ENCODE measurements around the gene CUL9.
A peak's percentile ranks its signal among the peaks of the same experiment; 100 is the strongest.

CUL9 gene

DNA sequence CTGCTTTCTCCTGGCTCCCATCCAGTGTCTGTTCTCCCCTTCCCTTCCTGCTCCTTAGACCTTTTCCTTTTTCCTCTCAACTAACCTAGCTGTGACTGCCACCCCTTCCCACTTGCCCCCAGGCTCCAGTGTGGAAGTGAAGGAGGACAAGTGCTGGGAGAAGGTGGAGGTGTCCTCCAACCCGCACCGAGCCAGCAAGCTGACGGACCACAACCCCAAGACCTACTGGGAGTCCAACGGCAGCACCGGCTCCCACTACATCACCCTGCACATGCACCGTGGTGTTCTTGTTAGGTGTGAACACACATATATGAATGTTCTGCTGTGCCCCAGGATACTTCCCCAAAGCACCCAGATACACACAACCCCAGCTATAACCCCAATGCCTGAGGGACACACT, 18.5 kb downstream of the CUL9 start:
- DNase-seq (ENCODE audit: low read depth in 2 of 2), result no peak

DNA sequence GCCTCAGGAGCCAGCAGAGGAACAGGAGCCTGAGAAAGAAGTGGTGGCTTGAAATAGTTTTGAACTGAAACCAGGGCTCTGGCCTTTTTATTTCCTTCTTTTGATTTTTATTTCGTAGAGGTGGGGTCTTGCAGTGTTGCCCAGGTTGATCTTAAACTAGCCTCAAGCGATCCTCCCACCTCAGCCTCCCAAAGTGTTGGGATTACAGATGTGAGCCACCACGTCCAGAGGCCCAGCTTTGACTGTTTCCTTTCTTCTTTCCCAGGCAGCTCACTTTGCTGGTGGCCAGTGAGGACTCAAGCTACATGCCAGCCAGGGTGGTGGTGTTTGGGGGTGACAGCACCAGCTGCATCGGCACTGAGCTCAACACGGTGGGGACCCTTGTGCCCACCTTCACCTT, 20.5 kb downstream of the CUL9 start:
- no peak for DNase-seq (ENCODE audit: low read depth in 2 of 2)

DNA sequence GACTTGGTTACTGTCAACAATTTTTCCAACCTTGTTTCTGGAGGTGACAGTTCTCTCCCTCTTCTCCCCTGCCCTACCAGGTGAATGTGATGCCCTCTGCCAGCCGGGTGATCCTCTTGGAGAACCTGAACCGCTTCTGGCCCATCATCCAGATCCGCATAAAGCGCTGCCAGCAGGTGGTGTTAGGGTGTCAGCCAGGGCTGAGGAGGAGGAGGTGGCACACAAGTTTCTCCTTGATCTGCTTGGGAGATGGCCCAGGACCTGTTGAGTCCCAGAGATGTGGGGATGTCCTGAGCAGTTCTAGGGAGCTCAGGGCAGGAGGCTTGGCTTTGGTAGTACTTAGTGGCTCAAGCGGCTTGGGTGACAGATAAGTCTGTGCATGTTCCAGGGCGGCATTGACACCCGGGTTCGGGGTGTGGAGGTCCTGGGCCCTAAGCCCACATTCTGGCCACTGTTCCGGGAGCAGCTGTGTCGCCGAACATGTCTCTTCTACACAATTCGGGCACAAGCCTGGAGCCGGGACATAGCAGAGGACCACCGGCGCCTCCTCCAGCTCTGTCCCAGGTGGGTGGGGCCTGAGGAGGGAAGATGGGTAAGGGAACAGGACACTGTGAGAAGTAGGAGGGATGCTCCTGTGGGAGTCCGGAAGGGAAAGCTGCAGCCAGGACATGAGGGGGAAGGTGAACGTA, 21.2 kb downstream of the CUL9 start:
- DNase-seq (ENCODE audit: low read depth in 2 of 2), result no peak

DNA sequence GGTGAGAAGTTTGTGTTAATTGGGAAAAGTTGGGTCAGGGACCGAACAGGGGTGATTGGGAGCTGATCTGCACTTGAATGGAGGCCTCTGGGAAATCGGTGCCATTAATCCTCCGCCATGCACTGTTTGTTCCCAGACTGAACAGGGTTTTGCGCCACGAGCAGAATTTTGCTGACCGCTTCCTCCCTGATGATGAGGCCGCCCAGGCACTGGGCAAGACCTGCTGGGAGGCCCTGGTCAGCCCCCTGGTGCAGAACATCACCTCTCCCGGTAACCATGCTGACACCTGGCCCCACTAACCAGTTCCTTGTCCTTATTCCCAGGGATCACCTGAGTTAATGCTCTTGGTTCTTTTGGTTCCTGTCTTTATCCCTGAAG, 21.7 kb downstream of the CUL9 start:
- no peak for DNase-seq (ENCODE audit: low read depth in 2 of 2)

DNA sequence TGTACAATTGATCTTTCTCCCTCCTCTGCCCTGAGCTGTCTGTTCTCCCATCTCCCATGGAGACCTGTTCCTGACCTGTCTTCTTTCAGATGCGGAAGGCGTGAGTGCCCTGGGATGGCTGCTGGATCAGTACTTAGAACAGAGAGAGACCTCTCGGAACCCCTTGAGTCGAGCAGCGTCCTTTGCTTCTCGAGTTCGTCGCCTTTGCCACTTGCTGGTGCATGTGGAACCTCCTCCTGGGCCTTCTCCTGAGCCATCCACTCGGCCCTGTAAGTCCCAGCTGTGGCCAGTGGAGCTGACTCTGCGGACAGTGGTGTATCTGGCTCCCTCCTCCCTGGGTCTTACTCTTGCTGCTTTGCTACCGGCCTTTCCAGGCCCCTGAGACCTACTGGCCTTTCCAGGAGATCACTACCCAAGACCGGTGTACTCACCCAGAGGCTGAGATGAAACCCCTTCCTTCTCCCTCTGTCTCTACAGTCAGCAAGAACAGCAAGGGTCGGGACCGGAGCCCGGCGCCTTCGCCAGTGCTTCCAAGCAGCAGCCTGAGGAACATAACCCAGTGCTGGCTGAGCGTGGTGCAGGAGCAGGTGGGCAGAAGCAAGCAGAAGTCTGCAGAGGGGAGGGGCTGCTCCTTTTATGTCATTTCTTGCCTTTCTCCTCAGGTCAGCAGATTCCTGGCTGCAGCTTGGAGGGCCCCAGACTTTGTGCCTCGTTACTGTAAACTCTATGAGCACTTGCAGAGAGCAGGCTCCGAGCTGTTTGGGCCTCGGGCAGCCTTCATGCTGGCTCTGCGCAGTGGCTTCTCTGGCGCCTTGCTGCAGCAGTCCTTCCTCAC, 22.5 kb downstream of the CUL9 start:
- no peak for DNase-seq (ENCODE audit: low read depth in 2 of 2)

DNA sequence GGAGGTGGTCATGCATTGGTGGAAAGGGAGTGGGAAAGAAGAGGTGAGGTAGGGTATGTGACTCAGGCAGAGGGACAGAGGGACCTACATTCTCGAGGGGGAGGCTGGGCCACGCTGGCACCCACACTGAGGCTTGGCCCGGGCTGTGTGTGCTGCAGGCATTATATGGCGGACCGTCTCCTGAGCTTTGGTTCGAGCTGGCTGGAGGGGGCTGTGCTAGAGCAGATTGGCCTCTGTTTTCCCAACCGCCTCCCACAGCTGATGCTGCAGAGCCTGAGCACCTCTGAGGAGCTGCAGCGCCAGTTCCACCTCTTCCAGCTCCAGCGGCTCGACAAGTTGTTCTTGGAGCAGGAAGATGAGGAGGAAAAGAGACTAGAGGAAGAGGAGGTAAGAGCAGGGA, 23.9 kb downstream of the CUL9 start:
- no peak for DNase-seq (ENCODE audit: low read depth in 2 of 2)

DNA sequence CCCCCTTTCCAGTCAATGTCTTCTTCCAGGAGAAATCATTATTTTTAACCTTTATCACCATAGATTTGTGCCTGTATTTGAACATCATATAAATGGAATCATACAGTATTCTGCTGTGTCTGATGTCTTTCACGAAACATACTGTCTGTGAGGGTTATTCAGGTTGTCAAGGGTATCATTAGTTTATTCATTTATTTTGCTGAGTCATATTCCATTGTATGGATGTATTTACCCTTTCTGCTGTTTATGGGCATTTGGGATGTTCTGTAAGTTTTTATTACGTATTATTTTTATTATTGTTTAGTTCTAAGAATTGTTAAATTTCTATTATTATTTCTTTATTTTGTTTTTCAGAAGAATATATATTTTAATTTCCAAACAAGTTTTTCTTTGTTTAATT, 25.3 kb downstream of the CUL9 start:
- no peak for DNase-seq (ENCODE audit: low read depth in 2 of 2)

DNA sequence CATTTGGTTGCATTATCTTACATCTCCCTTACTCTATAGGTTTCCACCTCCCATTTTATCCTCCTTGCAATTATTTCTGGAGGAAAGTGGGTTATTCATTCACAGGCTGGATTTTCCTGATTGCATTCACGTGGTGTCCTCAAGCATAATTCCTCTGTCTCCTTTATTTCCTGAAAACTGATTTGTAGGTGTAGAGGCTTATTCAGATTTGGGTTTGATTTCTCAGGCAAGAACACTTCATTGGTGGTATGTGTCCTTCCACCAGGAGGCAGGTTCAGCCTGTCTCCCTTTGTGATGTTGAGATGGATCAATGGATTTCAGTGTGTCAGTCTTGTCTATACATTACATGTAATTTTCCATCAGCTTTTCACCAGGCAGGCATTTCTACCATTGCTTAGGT, 30.0 kb downstream of the CUL9 start:
- no peak for DNase-seq (ENCODE audit: low read depth in 2 of 2)

DNA sequence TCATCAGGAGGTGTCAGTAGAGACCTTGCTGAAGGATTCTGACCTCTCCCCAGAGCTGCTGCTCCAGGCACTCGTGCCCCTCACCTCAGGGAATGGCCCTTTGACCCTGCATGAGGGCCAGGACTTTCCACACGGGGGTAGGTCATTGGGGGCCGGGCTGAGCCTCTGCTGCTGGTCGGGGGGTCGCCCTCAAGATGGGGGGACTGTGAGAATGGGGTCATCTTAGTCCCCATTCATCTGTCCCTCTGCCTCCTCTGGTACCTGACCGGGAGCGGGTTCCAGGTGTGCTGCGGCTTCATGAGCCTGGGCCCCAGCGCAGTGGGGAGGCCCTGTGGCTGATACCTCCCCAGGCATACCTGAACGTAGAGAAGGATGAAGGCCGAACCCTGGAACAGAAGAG, 31.4 kb downstream of the CUL9 start:
- DNase-seq (ENCODE audit: low read depth in 2 of 2), result no peak

DNA sequence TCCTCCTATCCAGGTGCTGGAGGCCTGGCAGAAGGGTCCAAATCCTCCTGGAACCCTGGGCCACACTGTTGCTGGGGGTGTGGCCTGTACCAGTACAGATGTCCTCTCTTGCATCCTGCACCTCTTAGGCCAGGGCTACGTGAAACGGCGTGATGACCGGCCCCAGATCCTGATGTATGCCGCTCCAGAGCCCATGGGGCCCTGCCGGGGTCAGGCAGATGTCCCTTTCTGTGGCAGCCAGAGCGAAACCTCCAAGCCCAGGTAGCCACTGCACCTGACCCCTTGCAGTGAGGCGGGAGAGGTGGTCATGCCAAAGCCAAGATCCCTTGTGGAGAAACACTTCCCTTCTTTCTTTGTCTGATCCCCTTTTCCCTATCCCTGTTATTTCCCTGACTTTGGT, 33.1 kb downstream of the CUL9 start:
- DNase-seq (ENCODE audit: low read depth in 2 of 2), result no peak

DNA sequence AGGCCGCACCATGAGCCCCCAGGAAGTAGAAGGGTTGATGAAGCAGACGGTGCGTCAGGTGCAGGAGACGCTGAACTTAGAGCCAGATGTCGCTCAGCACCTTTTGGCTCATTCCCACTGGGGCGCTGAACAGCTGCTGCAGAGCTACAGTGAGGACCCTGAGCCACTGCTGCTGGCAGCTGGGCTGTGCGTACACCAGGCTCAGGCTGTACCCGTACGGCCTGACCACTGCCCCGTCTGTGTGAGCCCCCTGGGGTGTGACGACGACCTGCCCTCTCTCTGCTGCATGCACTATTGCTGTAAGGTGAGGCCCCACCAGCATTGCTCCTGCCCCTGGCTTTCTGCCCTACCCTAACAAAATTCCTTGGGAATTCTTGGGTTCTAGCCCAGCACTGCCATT, 34.2 kb downstream of the CUL9 start:
- no peak for DNase-seq (ENCODE audit: low read depth in 2 of 2)

DNA sequence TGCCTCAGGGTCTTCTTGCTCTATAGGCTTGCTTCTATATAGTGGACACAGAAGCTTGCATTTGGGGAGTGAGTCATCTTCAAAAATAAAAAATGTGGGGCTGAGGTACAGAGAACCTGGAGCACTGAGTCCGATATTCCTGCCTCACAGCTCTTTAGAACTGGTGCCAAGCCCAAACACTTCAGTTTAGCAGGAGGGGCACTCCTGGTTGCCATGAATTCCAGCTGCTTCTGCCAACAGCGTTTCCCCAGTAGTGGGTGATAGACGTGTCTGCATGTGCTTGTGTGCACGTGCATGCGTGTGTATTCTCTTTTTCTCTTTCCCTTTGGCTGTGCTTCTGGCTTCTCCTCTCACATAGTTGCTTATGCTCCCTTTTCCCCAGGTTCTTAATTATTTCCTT, 35.4 kb downstream of the CUL9 start:
- no peak for DNase-seq (ENCODE audit: low read depth in 2 of 2)

DNA sequence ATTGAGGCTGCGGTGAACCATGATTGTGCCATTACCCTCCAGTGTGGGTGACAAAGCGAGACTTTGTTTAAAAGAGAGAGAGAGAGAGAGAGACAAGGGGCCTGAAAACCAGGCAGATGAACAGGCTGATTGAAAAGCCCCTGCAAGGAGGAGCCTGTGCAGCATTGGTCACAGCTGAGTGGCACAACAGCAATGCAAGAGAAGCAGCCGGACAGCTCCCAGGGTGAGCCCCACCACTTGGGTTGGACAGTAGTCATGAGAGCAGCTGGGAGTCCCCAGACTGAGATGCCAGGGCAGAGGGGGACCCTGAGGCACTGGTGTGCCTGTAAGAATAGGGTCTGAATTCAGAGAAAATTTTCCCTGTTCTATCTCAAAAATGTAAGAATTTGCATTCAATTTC, 37.1 kb downstream of the CUL9 start:
- no peak for DNase-seq (ENCODE audit: low read depth in 2 of 2)

DNA sequence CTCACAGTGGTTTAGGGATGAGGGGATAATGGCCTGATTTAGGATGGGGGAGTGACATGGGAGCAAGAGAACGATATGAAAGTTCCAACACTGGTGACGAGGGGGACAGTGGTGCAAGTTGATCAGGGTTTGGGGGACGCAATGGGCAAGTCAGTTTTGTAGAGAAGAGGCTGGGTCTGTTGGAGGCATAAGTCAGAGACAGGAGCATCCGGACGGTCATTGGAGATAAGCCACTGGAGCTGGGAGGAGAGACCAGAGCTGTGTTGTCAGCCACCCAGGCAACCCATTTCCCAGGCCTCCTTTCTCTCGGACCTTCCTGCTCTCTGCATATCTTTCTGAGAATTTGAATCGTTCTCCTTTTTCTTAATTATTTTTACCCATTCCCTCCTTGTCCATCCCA, 37.8 kb downstream of the CUL9 start:
- DNase-seq (ENCODE audit: low read depth in 2 of 2), result no peak

DNA sequence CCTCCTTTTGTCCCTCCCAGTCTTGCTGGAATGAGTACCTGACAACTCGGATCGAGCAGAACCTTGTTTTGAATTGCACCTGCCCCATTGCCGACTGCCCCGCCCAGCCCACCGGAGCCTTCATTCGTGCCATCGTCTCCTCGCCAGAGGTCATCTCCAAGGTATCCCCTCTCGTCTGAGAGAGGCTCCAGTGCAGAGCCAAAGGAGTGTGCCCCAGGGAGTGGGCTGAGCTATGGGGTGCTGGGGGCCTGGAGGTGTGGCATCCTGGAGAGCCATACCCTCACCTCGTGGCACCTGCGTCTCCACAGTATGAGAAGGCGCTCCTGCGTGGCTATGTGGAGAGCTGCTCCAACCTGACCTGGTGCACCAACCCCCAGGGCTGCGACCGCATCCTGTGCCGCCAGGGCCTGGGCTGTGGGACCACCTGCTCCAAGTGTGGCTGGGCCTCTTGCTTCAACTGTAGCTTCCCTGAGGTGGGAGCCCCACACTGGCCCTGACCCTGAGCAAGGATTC, 38.5 kb downstream of the CUL9 start:
- DNase-seq (ENCODE audit: low read depth in 2 of 2), result no peak

DNA sequence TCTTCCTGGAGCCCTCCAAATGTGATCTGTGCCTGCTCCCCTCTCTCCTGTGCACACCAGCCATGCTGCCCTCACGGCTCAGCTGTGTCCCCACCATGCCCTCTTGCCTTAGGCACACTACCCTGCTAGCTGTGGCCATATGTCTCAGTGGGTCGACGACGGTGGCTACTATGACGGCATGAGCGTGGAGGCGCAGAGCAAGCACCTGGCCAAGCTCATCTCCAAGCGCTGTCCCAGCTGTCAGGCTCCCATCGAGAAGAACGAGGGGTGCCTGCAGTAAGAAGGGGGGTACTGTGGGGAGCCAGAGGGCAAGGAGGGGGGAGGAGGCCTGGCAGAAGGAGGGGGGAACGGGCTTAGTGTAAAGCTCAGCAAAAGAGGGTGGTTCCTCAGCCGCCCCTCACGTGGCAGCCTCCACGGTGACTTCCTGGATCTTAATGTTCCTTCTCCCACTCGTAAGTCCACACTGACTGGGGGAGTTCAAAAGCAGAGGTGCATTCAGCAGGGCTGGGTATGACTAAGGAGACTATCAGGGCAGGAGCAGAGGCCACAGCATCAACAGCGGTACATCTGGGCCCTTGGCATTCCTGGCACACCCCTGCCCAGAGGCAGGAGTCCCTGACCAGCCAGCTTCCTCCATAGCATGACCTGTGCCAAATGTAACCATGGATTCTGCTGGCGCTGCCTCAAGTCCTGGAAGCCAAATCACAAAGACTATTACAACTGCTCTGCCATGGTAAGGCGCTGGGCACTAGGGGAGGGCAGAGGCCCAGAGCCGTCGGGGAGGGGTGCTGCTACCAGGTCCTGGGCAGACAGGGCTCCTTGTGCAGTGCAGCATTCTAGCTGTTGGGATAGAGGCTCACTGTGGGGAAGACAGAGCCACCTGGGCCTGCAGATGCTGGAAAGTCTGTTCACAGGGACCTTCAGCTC, 39.3 kb downstream of the CUL9 start:
- DNase-seq (ENCODE audit: low read depth in 2 of 2), result no peak

DNA sequence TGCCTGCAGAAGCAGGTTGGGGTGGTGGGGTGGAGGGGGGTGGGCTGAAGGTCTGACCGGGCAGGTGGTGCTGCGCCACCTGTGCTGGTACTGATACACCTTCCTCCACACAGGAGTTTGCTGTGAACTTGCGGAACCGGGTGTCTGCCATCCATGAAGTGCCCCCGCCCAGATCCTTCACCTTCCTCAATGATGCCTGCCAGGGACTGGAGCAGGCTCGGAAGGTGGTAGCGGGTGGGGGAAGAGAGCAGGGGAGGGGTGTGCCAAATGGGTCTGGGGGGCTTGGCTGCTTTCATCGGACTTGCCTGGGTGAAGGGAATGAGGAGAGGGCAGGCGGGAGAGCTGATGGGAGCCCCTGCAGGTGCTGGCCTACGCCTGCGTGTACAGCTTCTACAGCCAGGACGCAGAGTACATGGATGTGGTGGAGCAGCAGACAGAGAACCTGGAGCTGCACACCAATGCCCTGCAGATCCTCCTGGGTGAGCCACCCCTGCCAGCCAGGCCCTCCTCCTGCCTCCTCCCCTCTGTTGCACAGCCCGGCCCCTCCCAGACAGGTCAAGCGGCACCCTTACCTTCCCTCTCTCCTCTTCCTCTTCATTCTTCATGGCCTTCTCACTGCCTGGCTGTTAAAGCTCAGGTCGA, 40.5 kb downstream of the CUL9 start:
- DNase-seq (ENCODE audit: low read depth in 2 of 2), result no peak

DNA sequence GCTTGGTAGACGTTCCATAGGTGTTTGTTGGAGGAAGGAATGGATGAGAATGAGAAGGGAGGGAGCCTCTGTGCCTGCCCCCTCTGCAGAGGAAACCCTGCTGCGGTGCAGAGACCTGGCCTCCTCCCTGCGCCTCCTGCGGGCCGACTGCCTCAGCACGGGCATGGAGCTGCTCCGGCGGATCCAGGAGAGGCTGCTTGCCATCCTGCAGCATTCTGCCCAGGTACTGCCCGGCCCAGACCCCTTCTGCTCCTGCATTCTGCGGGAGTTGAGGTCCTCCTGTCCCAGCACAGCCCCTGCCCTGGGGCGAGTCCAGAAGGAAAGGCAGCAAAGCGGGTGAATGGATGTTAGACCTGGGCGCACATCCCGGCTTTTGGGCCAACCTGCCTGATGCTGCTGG, 41.2 kb downstream of the CUL9 start:
- no peak for DNase-seq (ENCODE audit: low read depth in 2 of 2)

DNA sequence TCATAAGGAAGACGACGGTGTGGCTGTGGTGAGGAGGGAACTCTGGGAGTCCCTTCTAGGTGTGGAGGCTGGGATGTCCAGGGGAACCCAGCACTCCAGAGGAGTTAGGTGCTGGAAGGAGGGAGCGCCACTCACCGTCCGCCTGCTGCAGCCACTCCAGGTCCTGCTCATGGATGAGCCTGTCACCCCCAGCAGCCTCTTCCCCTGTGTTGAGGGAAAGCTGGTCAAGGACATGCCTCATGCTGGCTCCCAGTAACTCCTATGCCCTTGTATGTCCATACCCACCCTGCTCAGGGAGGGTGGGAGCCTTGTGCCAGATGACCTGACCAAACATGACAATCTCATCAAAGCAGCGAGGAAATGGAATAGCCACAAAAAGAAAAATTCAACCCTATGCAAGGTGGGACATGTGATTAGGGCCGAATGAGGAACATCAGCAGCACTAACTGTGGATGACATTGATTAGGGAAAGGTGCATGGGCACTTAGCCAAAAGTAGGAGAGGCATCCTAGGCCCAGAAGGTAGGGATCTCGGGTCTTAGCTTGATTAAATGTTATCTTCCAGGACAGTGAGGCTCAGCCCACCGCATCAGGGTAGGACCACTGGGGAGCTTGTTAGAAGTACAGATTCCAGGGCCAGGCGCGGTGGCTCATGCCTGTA, 44.3 kb downstream of the CUL9 start:
- DNase-seq (ENCODE audit: low read depth in 2 of 2), result no peak

DNA sequence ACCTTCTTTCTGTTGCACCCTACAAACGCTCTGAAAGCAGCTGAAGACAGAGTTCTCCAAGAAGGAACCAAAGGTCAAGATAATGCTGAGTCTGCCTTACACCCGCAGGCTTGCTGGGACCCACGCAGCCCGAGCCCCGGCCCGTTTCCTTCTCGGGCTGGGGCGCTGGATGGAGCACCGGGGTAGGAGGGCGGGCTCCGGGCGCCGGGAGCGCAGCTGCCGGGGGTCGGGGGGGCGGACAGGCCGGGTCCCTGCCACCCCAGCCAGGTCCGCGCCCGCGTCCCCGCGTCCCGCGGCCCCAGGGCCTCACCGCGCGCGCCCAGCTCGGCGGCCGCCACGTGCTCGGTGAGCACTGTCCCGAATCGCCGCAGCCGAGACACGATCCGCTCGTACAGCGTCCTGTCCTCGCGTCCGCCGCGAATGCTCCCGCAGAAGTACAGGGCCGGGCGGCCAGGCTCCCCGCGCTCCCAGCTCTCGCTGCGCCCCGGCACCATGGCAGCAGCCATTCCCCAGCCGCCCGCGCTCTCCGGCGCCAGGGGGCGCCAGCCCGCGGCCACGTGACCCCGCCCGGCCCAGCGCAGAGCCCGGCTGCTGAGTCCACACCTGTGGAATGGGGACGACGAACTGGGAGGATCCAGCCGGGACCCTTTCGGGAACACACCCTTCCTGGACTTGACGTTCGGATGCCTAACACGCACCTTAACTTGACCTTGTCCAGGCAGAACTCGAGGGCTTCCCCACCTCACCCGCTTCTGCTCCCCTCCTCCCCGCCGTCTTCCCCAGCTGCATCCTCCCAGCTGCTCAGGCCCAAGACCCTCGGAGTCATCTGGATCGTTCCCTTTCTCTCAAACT, 47.2 kb downstream of the CUL9 start, which contains the start of gene DNPH1:
Gene DNPH1, minus strand, starts transcription at position 531 of the 852 bp plus-strand sequence. Its CDS starts 25 bp downstream, at position 506.
- peak; percentile 71 to 72 for DNase-seq (ENCODE audit: low read depth in 2 of 2)
